ENCODE results near the gene EIF3CL.
"Not testable (repeated sequence)": the region's sequence is repeated elsewhere in the genome, so short reads cannot be mapped to it uniquely, and the experiment has no call there.

DNA sequence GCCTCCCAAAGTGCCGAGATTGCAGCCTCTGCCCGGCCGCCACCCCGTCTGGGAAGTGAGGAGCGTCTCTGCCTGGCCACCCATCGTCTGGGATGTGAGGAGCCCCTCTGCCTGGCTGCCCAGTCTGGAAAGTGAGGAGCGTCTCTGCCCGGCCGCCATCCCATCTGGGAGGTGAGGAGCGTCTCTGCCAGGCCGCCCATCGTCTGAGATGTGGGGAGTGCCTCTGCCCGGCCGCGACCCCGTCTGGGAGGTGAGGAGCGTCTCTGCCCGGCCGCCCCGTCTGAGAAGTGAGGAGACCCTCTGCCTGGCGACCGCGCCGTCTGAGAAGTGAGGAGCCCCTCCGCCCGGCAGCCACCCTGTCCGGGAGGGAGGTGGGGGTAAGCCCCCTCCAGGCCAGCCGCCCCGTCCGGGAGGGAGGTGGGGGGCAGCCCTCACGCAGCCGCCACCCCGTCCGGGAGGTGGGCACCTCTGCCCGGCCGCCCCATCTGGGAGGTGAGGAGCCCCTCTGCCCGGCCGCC is 26.5 kb downstream of the EIF3CL start:
- not testable (repeated sequence) for TF ChIP-seq POLR2A, POLR2AphosphoS5, CTCF (IDR thresholded peaks at IDR 0.05)
